H1 (cell line): ENCODE data around the gene SPDYE2B. TPM values are rescaled to one million over a fixed set of nuclear protein-coding genes. Genes with fewer than 3 reads are reported as not detected.
"Not testable (repeated sequence)": the region's sequence is repeated elsewhere in the genome, so short reads cannot be mapped to it uniquely, and the experiment has no call there.

Source experiments
- CTCF ChIA-PET: fragments of 300-600 bp; sonication (Branson Sonifier 250); formaldehyde crosslinking; loops from one replicate; lab custom pipeline; 2021; ENCODE audit not compliant: partially characterized antibody; lab: Charles Lee
- POLR2A ChIA-PET: fragments of 300-600 bp; sonication (Branson Sonifier 250); formaldehyde crosslinking; loops from one replicate; lab custom pipeline; 2021; ENCODE audit warnings: inconsistent platforms; ENCODE audit not compliant: partially characterized antibody; lab: Charles Lee
- DNase-seq, 2 experiments: peaks; one replicate each; pipeline versions ENCODE4 v3.0.0 to v3.0.0-alpha.2; 2010 to 2022; ENCODE audit warnings: low spot score in 2 of 2, low read depth in 1 of 2, mixed read lengths in 1 of 2
- FAIRE-seq: peaks from 2 replicates; lab custom pipeline; 2011; peaks lifted over from hg19 to GRCh38; lab: Jason Lieb, UNC
- H2AFZ ChIP-seq: 2 replicates; pipeline ENCODE4 v1.8.1; 2012; ENCODE audit warnings: low read length, inconsistent platforms
- H2AK5ac ChIP-seq: 2 replicates; pipeline ENCODE4 v1.6.1; 2013; ENCODE audit warnings: low read depth, low read length
- H2BK120ac ChIP-seq: replicated peaks from 2 replicates; pipeline ENCODE3; 2013; ENCODE audit warnings: low read depth, low read length, inconsistent platforms
- H2BK12ac ChIP-seq: 2 replicates; pipeline ENCODE4 v1.6.1; 2013; ENCODE audit warnings: low read depth, low read length
- H2BK15ac ChIP-seq: 2 replicates; pipeline ENCODE4 v1.6.1; 2013; ENCODE audit warnings: low read length
- H2BK20ac ChIP-seq: 2 replicates; pipeline ENCODE4 v1.6.1; 2013; ENCODE audit warnings: low read length
- H2BK5ac ChIP-seq: 2 replicates; pipeline ENCODE4 v1.6.1; 2013; ENCODE audit warnings: low read depth, low read length
- H3K14ac ChIP-seq: 2 replicates; pipeline ENCODE4 v1.6.1; 2013; ENCODE audit warnings: inconsistent platforms; ENCODE audit not compliant: insufficient read length
- H3K18ac ChIP-seq: 2 replicates; pipeline ENCODE4 v1.6.1; 2013; ENCODE audit warnings: low read length; ENCODE audit errors: extremely low read depth
- H3K23ac ChIP-seq: 2 replicates; pipeline ENCODE4 v1.6.1; 2013; ENCODE audit warnings: inconsistent platforms; ENCODE audit not compliant: insufficient read length
- H3K23me2 ChIP-seq: 2 replicates; pipeline ENCODE4 v1.6.1; 2013; ENCODE audit warnings: low read depth, low read length
- H3K27ac ChIP-seq: 2 replicates; pipeline ENCODE4 v1.6.1; 2011; ENCODE audit warnings: low read depth, low read length, inconsistent platforms
- H3K27me3 ChIP-seq, 4 experiments: replicated peaks in 1 of 4; 1 replicate in 1 of 4; 2 replicates in 3 of 4; pipeline versions ENCODE4 v1.6.1 to v1.8.1; 2011 to 2013; ENCODE audit warnings: low read length in 3 of 4, mild to moderate bottlenecking in 3 of 4, inconsistent platforms in 2 of 4, mixed read lengths in 2 of 4, moderate library complexity in 1 of 4; ENCODE audit not compliant: control insufficient read depth in 3 of 4, insufficient read depth in 3 of 4; ENCODE audit errors: extremely low read depth in 1 of 4
- H3K36me3 ChIP-seq, 4 experiments: 2 replicates each; pipeline versions ENCODE4 v1.6.1 to v1.8.1; 2011 to 2013; ENCODE audit warnings: mild to moderate bottlenecking in 4 of 4, low read length in 3 of 4, moderate library complexity in 2 of 4, control low read depth in 1 of 4, inconsistent platforms in 1 of 4; ENCODE audit not compliant: insufficient read depth in 4 of 4, control insufficient read depth in 2 of 4
- H3K4ac ChIP-seq: replicated peaks from 2 replicates; pipeline ENCODE3; 2013; ENCODE audit warnings: low read length, low read depth, mixed read lengths, inconsistent platforms; ENCODE audit not compliant: insufficient read length
- H3K4me1 ChIP-seq, 4 experiments: replicated peaks in 1 of 4; 1 replicate in 1 of 4; 2 replicates in 3 of 4; pipeline versions ENCODE4 v1.6.1 to v1.8.1; 2011 to 2013; ENCODE audit warnings: low read length in 3 of 4, inconsistent platforms in 2 of 4, mixed read lengths in 1 of 4; ENCODE audit not compliant: insufficient read depth in 4 of 4, control insufficient read depth in 3 of 4
- H3K4me2 ChIP-seq, 2 experiments: 2 replicates each; pipeline versions ENCODE4 v1.6.1 to v1.8.1; 2011 to 2013; ENCODE audit warnings: low read depth in 2 of 2, low read length in 2 of 2, control low read depth in 1 of 2, inconsistent platforms in 1 of 2, mild to moderate bottlenecking in 1 of 2; ENCODE audit not compliant: insufficient read depth in 1 of 2
- H3K4me3 ChIP-seq, 4 experiments: fragments of 200-600, 300-600 bp in 1 of 4; sonication (generic), shearing (Covaris generic), sonication (Bioruptor Twin) in 1 of 4; 2 replicates each; pipeline versions ENCODE4 v1.5.1 to v1.8.1; 2011 to 2016; ENCODE audit warnings: low read length in 4 of 4, low read depth in 3 of 4, control low read depth in 2 of 4, inconsistent platforms in 2 of 4, mild to moderate bottlenecking in 2 of 4, mixed read lengths in 1 of 4, moderate library complexity in 1 of 4; ENCODE audit not compliant: insufficient read depth in 2 of 4; ENCODE audit errors: extremely low read depth in 1 of 4
- H3K56ac ChIP-seq: replicated peaks from 2 replicates; pipeline ENCODE3; 2013; ENCODE audit warnings: low read depth, mild to moderate bottlenecking, mixed read lengths, low read length, inconsistent platforms; ENCODE audit not compliant: insufficient read length
- H3K79me1 ChIP-seq: 2 replicates; pipeline ENCODE4 v1.6.1; 2013; ENCODE audit warnings: low read depth, low read length, control low read depth
- H3K79me2 ChIP-seq, 2 experiments: 2 replicates each; pipeline versions ENCODE4 v1.6.1 to v1.8.1; 2012 to 2013; ENCODE audit warnings: low read length in 2 of 2, mild to moderate bottlenecking in 2 of 2, inconsistent platforms in 1 of 2; ENCODE audit not compliant: insufficient read depth in 2 of 2, control insufficient read depth in 1 of 2
- H3K9ac ChIP-seq, 4 experiments: replicated peaks in 1 of 4; 1 replicate in 1 of 4; 2 replicates in 3 of 4; pipeline versions ENCODE4 v1.6.1 to v1.8.1; 2011 to 2013; ENCODE audit warnings: low read depth in 3 of 4, low read length in 3 of 4, control low read depth in 2 of 4, mild to moderate bottlenecking in 2 of 4, moderate library complexity in 2 of 4, inconsistent platforms in 1 of 4; ENCODE audit errors: extremely low read depth in 1 of 4
- H3K9me3 ChIP-seq, 2 experiments: 2 replicates each; pipeline versions ENCODE4 v1.6.1 to v1.8.1; 2012 to 2013; ENCODE audit warnings: mild to moderate bottlenecking in 2 of 2, moderate library complexity in 2 of 2, control low read depth in 1 of 2, inconsistent platforms in 1 of 2, low read depth in 1 of 2, low read length in 1 of 2, mixed read lengths in 1 of 2; ENCODE audit not compliant: insufficient read depth in 2 of 2
- H4K20me1 ChIP-seq, 2 experiments: replicated peaks in 1 of 2; 2 replicates each; pipeline versions ENCODE3 to v1.8.1; 2011 to 2013; ENCODE audit warnings: inconsistent platforms in 2 of 2, low read length in 2 of 2, mild to moderate bottlenecking in 1 of 2; ENCODE audit not compliant: insufficient read depth in 2 of 2, control insufficient read depth in 1 of 2
- H4K5ac ChIP-seq: 2 replicates; pipeline ENCODE4 v1.6.1; 2013; ENCODE audit warnings: low read length, low read depth, mixed read lengths, inconsistent platforms; ENCODE audit not compliant: insufficient read length
- H4K8ac ChIP-seq: 2 replicates; pipeline ENCODE4 v1.8.0; 2013; ENCODE audit warnings: mild to moderate bottlenecking, moderate library complexity, low read length, inconsistent platforms; ENCODE audit not compliant: insufficient read depth; ENCODE audit errors: extremely low read depth
- H4K91ac ChIP-seq: replicated peaks from 2 replicates; pipeline ENCODE3; 2013; ENCODE audit warnings: low read length, mixed read lengths, inconsistent platforms; ENCODE audit not compliant: insufficient read length
- WGBS, 2 experiments: shearing (Covaris generic) in 1 of 2; methylation state at CpG; one replicate each; pipeline versions ENCODE4 v1.1.6 to v1.1.7; 2013 to 2015; ENCODE audit warnings: low lambda C conversion rate in 2 of 2, mixed read lengths in 2 of 2, inconsistent platforms in 1 of 2, low coverage in 1 of 2, missing lambda C conversion rate in 1 of 2; ENCODE audit not compliant: insufficient replicate concordance in 2 of 2, insufficient coverage in 1 of 2, insufficient read length in 1 of 2; ENCODE audit errors: extremely low coverage in 1 of 2, missing lambda C conversion rate in 1 of 2; 5-methylcytosine and 5-hydroxymethylcytosine counted together
- polyA plus RNA-seq, 7 experiments: library from polyadenylated mRNA; depleted of rRNA in 3 of 7; stranded (reverse) in 5 of 7; unstranded in 2 of 7; fragments of >200 nt in 5 of 7; fragments of 200-250 nt in 2 of 7; gene quantifications; 1 replicate in 5 of 7; 2 replicates in 1 of 7; 4 replicates in 1 of 7; pipeline versions ENCODE4 v1.2.1 to v1.2.3, GENCODE V29; 2011 to 2013; ENCODE audit warnings: missing spikeins in 2 of 7, mixed read lengths in 2 of 7
- total RNA-seq: library from RNA; stranded (reverse); fragmentation: NEBNext Ultra II Directional; extraction: Animal tissue kit (Norgen Biotek cat#: 25700); gene quantifications from 2 replicates; pipeline ENCODE4 v1.2.1, GENCODE V29; 2021

The SPDYE2B gene
- total and polyA plus RNA-seq, 2 of the 8 experiments (the other 6 are each of a cell fraction or from before 2014, with no cell fraction given): not detected

GRCh38 chr7:102697642-102698512 is 47.8 kb downstream of the SPDYE2B start:
- H3K14ac ChIP-seq, H4K5ac ChIP-seq, H2AK5ac ChIP-seq, H3K4me2 ChIP-seq, H3K4ac ChIP-seq, H3K9me3 ChIP-seq, H4K20me1 ChIP-seq, H4K8ac ChIP-seq, H3K56ac ChIP-seq, CTCF ChIA-PET, H3K36me3 ChIP-seq, DNase-seq, H2BK120ac ChIP-seq, H3K79me1 ChIP-seq, H3K79me2 ChIP-seq, H2AFZ ChIP-seq, H3K9ac ChIP-seq, H2BK15ac ChIP-seq, H2BK20ac ChIP-seq, FAIRE-seq, H3K4me3 ChIP-seq, H3K23me2 ChIP-seq, H3K27ac ChIP-seq, H3K23ac ChIP-seq, POLR2A ChIA-PET, H3K4me1 ChIP-seq, H4K91ac ChIP-seq, H3K27me3 ChIP-seq, H2BK12ac ChIP-seq, H3K18ac ChIP-seq, H2BK5ac ChIP-seq: not testable (repeated sequence)
- WGBS, 2 experiments: 83% methylated on average over 5 of the region's 5 CpGs; no CpG with 5 or more reads in 1 of the 2 experiments
